RPMI7951 (cell line): ENCODE data around the gene PTPN22. TPM values are rescaled to one million over a fixed set of nuclear protein-coding genes. Genes with fewer than 3 reads are reported as not detected.

Experiments used
- DNase-seq: peaks from one replicate; pipeline ENCODE4 v3.0.0-alpha.2; 2012; ENCODE audit warnings: low read depth
- total RNA-seq: library from RNA; depleted of rRNA; stranded (reverse); fragments of >200 nt; shearing (Covaris generic); gene quantifications from 2 replicates; pipeline ENCODE4 v1.2.3, GENCODE V29; 2014; rRNA removed

Gene PTPN22
- total RNA-seq, result 0.59 and 1.1 TPM in 2 replicates

- peak; percentile 90 for DNase-seq
Measured at GRCh38 chr1:113871597-113872113, at the start of gene PTPN22. PTPN22 (minus strand) TSS chr1:113871712.

GRCh38 chr1:113918243-113918642 is 46.7 kb upstream of the PTPN22 start:
- no peak for DNase-seq

DNA sequence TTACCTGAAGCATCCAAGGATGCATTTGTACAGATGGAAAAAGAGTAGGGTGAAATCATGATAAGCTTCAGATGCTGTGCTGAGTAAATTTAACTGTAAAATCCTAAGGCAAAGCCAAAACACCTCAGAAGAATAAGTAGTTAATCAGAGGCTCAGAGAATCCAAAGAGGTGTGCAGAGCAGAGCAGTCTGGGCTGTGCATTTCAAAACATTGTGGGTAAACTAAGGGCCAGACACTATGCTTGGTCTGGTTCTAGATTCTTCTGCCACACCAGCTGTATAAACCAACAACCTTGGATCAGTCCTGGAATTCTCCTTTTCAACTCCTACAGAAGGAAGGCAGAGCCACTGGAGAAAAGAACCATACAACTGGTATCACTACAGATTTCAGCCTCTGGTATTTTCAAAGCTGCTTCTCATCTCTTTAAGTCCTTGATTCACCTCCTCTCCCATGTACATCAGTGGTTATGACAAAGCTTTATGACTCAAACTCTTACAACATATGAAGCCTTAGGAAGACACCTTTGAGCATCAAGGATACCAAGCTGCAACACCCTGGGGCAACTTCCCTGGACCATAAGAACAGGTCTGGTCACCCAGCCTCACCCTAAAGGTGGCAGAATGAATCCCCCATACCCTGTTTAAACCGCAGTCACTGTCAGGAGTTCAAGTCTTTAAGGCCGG is 46.0 kb upstream of the PTPN22 start:
- DNase-seq, result peak; percentile 32

DNA sequence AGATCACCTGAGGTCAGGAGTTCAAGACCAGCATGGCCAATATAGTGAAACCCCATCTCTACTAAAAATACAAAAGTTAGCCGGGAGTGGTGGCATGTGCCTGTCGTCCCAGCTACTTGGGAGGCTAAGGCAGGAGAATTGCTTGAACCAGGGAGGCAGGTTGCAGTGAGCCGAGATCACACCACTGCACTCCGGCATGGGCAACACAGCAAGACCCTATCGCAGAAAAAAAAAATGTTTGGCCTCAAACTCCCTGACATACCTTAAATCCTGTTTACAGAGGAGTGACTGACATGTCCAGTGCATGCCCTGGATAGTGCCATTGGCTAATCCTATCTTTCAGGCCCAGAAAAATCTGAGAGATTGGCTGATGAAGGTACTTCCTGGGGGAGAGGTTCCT is 45.5 kb upstream of the PTPN22 start:
- DNase-seq, result no peak

- no peak for DNase-seq
Measured at GRCh38 chr1:113913887-113914664, 42.6 kb upstream of the PTPN22 start.

- DNase-seq, result no peak
Measured at GRCh38 chr1:113913312-113913668, 41.8 kb upstream of the PTPN22 start.

DNA sequence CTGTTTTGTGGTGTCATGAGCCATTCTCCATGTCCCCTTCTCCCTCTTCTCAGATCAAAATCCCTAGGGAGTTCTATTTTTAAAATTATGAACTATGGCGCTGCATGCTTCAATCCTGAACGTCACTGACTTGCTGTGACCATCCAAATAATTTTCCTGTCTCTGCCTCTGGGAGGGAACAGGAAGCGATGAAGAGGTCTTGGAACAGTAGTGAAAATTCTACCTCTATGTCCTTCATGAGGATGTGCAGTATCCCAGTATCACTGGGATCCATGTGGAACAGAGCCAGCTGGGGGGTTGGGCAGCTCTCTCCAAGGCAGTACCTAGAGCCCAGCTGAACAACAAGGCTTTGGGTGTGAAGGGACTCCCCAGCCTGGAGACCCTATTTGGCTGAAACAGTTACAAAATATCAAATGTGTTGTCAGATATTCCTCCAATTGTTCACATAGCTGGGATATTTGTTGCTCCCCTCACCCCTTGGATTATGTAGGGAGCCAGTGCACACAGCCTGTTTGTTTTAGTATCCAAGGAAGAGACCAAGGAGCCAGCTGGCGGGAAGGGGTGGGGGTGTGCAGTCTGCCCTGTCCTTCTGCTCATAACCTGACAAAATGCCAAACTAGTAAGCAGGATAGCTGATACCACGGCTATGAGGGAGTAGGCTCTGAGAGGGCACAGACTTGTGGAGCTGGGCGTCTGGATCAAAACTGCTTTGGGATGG is 41.2 kb upstream of the PTPN22 start:
- DNase-seq, result peak; percentile 11

- peak; percentile 14 for DNase-seq
Measured at GRCh38 chr1:113905435-113905861, 33.9 kb upstream of the PTPN22 start.

DNA sequence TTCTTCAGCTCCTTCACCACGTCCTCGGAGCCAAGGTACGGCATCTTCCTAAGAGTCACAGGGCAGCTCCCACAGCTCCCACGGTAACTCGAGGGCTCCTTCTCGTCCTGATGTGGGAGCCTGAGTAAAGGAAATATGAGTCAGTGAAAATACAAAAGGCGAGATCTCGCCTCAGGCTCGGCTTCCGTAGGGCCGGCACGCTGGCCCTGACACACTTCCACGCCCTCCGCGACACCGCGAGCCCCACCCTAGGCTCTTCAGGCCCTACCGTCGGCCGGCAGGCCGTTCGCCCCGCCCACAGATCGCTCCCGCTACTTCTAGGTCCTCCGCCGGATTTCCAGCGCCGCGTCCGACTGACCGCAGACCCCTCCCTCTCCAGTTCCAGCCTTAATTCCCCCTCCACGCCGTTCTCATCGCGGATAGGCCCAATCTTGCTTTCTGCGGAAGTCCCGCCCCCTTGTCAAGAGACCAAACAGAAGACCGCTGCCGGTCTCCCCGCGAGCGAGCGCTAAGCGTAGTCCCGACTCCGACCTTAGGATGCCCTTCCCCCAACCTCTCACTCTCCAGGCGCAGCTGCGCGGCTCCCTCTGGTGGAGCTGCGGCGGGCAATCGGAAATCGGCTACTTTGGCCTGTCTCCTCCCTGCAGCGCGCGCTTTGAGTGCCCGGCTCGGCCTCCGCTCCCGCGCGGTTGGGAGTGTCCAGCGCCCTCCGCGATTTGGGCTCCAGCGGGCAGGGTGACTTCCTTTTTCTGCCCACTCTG is 33.3 kb upstream of the PTPN22 start, which contains the start of the genes AP4B1 and DCLRE1B:
AP4B1 (minus strand) TSS at position 126 of the 761 bp plus-strand sequence; CDS start at position 44, 82 bp downstream.
DCLRE1B (plus strand) TSS at position 653 of the 761 bp plus-strand sequence. CDS start 261 bp downstream, outside the sequence.
- peak; percentile 100 for DNase-seq

GRCh38 chr1:113904293-113904673 is 32.8 kb upstream of the PTPN22 start:
- DNase-seq, result no peak

DNA sequence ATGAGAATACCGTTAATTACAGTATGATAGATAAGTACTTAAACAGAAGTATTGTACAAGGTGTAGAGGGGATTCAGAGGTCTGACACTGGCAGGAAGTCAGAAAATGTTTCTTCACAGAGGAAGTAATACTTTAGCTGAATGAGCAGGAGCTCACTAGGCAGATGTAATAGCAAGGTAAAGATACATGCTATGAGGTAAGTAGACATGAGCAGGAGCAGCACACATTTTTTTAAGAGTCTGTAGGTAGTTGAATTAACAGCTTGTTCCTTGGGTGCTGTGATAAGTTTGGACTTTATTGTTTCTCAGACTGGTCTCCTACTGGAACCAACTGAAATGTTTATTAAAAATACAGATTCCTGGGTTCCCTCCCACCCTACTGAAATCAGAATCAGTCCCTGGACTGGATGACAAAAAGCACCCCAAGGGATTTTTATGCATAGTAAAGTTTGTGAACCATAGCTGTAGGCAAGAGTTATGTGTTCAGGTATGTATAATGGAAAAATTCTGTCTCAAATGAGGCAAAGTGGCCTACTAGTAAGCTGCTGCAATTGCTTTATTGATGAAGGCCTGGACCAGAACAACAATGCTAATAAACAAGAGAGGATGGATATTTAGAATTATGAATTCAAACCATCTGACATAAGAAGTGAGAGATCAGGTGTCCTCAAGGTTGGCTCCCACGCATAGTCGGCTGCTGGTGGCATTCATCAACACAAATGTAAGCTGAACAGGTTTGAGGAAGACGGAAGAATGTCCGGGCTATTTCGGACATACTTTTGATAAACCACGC is 32.2 kb upstream of the PTPN22 start:
- DNase-seq, result peak; percentile 13

DNA sequence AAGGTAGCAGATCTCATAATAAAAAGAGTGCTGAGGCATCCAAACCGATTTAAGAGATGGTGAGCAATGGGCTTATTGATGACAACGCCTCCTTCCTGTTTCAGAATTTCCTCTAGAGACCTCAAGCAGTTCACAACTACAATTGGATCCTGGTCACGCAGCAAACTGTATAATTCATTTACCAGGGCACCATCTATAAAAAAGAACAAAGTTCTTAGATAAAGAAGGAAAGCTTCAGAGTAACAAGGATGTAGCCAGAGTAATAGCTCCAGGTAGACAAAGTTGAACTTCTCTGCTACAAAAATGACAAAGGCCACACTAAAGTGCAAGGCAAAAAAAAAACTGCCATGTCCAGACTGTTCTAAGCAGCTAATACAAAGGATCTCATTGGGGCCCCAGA is 29.7 kb upstream of the PTPN22 start:
- DNase-seq, result no peak

DNA sequence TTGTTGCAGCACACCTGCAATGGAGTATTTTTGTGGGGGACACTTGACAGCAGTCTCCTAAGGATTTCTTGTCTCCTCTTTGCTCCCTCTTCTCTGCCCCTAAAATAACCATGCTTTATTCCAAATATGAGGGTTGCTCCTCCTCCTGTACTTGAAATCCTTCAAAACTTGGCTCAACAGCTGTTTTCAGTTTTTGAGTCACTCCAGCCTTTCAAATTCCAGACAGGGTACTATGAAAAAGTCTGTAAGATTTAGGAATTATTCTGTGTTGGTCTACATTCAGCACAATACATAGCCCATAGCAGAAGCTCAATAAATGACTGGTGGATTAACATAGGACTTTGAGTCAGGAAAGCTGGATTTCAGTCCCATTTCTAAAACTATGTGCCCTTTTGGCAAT is 27.6 kb upstream of the PTPN22 start:
- DNase-seq, result no peak

DNA sequence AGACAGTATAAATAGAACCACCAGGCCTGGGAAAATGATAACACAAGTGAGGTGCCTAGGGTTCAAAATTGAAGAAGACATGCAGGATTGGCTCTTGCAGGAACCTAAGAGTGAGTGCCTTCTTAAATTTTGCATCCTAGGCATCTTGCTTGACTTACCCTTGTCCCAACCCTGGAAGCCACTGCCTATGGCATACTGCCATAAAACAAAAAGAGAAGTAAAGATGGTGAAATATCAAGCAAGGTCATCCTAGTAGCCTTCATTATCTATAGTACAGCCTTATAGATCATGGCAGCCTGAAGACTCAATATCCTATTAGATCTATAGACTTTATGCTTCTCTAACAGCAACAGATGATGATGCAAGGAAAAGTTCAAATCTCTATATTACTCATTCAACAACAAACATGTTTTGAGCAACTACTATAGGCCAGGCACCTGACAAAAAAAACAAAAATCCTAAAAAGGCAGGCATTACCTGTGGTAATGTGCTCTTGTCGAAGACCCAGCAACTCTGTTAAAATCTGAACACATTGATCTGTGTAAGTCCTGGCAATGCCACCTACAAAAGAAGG is 26.8 kb upstream of the PTPN22 start:
- no peak for DNase-seq

DNA sequence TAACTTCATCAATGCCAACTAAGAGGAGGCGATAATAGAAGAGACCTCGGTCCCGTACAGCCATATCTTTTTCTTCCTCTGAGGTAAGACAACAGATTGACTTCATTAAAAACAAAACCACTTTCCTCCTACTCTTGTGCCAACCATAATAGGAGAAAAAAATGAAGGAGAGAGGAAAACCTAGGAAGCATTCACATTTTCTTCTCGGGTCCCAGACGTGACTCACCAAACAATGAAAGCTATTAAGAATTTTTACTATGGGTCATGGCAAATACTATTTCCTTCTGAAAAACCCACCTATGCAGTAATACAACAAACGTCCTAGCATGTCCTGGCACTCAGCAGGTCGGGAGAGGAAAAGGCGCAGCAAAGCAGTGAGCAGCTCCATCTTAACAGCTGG is 24.4 kb upstream of the PTPN22 start:
- no peak for DNase-seq

- no peak for DNase-seq
Measured at GRCh38 chr1:113895098-113895497, 23.6 kb upstream of the PTPN22 start.

- DNase-seq, result no peak
Measured at GRCh38 chr1:113893267-113893666, 21.8 kb upstream of the PTPN22 start.

GRCh38 chr1:113891631-113892220 is 20.2 kb upstream of the PTPN22 start:
- DNase-seq, result no peak

DNA sequence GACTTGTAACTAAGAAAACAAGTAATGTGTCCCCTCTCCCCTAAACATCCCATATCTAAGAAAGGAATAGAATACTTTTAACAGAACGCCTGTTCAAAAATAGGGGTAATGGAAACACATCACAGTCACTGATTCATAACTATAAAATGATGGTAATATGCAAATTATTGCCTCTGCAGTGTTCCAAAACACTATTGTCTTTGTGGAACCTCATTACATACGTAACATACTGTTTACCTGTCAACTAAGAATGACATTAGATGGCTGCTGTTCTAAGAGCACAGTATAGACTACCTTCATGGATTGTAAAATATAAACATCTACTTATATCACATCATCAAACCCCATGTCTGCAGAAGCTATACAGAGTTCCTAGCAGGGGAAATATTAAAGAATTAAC is 19.3 kb upstream of the PTPN22 start:
- no peak for DNase-seq
